Stimulated activated CD8-positive, alpha-beta memory T cell treated with anti-CD3 and anti-CD28 coated beads, Interleukin-15, amount 100 ng/mL, for 4 hours (primary cell): ENCODE measurements around the gene FNDC3B.

Experiments
- DNase-seq, 2 donors: peaks; one replicate each; pipeline ENCODE4 v3.0.0-alpha.2; 2020; ENCODE audit warnings: low read depth in 2 of 2

Gene FNDC3B

DNA sequence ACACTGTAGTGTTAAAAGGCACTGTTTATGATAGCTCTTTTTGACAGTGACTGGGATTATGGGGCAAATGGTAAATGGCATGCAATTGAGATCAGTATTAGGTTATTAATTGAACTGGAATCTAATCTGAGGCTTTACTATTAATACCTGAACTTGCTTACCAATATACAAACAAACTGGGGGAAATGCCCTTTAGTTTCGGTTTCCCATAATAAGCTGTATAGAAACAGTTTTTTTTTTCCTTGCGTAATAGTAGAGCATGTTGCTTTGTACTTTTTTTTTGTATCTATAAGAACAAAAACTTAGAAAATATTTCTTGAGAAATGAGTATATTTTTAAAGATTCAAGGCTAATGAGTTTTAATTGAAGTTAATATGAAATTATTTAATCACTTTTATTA lies 95.0 kb downstream of the FNDC3B start:
- no peak for DNase-seq

DNA sequence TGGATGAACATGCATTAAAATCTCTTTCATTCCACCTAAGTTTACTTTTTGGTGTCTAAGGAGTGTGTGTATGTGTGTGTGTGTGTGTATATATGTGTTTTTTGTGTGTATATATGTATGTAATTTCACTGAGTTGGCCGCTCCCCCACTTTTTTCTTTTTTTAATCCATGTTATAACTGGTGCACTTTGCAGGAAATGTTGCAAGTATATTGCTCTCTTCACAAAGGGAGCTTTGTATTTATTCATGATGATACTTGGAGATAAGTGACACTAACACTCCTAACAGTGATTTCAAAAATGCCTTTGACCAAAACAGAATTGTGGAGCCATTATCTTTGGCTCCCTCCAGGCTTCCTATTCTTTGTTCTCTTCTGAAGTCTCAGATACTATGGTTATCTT lies 95.8 kb downstream of the FNDC3B start:
- DNase-seq = no peak

DNA sequence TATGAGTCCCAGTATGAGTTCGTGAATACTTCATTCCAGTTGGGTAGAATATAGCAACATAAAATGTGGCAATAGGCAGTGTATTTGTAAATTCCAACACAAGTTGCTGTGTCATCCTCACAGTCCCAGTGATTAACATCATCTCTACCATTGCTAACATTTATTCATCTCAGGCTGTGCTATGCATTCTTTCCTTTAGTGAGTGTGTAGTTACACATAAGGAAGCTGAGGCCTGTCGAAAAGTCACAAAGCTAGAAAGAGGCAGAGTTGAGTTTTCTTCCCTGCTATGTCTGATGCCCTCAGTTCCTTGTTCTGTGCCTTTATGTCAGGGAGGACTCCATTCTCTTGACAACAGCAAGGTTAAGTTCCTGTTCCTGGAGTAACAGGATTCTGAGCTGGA lies 96.4 kb downstream of the FNDC3B start:
- DNase-seq = no peak

DNA sequence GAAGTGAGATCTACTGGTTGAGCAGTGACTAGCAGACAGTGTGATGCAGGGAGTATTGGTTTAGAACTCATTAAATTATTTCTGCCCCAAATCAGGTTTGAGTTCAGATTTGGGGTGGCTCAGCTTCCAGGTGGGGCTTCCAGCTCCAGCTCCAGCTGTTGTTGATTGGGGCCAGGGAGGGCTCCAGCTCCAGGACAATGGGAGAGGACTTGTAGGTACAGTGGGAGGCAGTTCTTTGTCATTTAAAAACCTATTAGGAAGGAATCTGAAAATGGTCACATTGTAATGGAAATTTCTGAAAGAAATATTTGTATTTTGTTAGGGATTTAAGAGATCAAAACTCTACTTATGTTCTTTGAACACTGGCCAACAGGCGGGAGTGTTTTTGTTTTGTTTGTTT lies 97.0 kb downstream of the FNDC3B start:
- no peak for DNase-seq

DNA sequence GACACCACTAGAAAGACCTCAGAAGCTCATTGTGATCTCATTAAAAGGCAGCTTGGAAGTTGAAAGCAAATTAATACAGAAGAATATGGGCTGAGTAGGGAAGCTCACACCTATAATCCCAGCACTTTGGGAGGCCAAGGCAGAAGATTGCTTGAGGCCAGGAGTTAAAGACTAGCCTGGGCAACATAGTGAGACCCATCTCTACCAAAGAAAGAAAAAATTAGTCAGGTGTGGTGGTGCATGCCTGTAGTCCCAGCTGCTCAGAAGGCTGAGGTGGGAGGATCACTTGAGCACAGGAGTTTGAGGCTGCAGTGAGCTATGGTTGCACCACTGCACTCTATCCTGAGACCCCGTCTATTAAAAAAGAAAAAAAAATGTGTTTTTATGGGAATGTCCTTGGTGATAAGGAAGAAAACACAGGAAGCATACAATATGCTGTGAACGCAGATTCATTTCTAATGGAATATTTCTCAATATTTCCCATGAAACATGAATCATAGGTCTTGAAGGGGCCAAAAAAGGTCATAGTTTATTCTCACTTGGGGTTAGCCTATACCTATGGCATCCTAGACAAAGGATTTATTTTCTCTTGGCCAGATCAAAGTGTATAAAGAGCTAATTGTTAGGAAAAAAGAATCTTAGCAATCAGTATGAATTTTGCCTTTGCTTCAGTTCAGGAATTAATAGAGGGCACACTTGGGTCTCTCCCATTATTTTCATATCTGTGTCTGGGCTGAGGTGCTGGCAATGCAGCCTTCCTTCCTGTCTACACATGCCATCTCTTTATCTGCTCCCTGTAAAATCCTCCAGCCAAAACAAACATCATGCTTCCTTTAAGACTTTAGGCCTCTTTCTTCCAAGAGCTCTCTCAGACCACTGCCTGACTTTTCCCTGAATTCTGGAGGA lies 98.2 kb downstream of the FNDC3B start:
- no peak for DNase-seq

DNA sequence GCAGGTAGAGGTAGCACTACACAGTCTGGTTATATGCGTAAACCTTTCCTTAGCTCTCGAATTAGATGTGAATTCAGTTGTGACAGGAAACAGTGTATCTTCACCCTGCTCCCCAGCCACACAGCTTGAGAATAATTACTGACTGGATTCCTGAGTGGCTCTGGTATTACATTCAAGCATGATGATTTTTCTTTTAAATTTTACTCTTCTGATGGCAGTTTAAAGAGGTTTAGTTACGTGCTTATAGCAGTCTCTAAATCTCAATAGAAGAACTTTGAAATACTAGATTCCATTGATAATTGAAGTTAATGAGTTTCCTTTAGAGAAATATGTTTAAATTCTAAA lies 98.8 kb downstream of the FNDC3B start:
- no peak for DNase-seq

DNA sequence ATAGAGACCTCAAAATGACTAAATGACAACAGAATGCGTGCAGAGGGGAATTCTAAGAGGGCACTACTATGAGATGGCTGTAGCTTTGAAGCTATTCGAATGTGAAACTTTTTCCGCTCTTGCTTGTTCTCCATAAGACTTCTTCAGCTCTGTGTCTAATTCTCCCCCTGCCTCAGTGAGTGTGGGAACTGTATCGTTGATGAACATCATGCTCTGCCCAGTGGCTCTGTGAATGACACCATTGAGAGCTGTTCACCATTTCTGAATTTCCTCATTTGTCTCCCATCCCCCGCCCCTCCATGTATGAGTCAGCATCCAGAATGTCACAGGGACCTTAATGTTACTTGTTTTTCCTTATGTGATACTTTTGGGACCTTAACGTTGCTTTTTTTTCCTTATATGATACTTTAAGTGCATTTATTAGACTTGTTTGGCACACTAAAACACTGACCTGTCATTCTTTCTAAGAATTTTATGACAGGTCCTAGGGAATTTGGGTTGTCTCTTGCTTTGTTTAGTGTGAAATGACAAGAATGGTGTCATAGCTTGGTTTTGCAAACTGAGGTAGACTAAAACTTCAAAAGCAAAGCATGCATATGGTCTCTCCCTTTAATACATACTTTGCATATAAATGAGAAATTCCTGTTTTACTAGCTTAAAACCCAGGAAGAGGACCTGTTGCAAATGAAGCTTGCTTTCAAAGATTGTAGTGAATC lies 99.6 kb downstream of the FNDC3B start:
- no peak for DNase-seq

DNA sequence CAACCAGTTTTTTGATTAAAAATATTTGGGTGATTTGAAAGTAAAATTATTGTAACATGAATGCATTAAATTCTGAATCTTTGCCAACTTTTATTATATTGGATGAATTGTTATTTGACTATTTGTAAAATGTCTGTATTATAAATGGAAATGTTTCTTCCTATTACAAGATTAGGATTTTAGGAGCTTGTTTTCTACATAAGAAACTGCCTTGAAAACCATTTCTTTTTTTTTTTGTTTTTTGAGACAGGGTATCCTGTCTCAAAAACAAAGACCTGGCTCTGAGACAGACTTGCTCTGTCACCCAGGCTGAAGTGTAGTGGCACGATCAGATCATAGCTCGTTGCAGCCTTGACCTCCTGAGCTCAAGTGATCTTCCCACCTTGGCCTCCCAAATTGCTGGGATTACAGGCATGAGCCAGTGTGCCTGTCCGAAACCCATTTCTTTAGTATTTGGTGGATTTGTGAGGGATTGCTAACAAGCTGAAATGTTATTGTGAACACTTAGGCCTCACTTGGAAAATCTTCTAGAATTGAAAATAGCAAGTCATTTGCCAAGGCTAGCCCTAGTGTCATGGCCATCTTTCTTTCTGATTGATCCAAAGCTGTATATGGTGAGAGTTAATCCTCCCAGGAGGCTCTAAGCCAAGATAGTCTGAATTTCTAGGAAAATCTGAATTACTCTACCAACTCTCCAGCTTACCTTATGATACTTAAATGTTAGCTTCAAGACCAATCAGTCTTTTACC lies 100.3 kb downstream of the FNDC3B start:
- DNase-seq = no peak

DNA sequence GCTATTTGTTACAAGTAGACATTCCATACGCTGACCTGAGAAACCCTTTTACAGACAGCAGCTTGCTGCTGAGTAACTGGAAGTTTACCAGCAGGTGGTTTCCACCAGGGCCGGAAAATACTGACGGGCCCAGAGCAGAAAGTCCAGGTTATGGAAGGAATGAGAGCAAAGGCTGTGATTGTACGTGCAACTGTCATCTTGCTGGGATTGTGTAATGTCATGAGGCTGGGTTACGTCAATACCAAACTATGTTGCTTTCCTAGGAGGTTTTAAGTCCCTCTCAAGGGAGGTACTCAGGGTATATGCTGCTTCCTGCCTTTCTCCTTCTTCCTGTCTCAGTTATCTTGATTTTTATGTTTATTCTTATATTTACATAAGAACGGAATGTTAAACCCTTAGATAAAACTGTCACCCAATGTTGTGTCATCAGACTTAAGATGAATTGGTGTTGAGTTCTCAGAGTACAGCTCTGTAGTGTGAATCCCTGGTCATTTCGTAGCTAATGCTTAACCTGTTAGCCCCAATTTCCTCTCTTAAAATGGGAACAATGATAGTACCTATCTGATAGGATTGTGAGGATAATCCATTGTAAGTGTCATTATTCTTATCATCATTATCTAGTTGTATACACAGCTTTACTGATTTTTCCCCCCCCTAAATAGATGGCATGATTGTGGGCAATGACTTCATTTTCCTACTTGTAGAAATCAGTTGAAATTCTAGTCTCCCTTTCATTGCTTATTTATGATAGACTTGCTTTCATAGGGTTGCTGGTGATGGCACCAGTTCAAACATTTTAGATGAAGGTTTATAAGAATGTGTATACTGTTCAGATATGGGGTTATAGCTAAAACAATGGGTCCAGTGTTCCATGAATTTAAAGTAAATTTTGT lies 101.4 kb downstream of the FNDC3B start:
- no peak for DNase-seq

DNA sequence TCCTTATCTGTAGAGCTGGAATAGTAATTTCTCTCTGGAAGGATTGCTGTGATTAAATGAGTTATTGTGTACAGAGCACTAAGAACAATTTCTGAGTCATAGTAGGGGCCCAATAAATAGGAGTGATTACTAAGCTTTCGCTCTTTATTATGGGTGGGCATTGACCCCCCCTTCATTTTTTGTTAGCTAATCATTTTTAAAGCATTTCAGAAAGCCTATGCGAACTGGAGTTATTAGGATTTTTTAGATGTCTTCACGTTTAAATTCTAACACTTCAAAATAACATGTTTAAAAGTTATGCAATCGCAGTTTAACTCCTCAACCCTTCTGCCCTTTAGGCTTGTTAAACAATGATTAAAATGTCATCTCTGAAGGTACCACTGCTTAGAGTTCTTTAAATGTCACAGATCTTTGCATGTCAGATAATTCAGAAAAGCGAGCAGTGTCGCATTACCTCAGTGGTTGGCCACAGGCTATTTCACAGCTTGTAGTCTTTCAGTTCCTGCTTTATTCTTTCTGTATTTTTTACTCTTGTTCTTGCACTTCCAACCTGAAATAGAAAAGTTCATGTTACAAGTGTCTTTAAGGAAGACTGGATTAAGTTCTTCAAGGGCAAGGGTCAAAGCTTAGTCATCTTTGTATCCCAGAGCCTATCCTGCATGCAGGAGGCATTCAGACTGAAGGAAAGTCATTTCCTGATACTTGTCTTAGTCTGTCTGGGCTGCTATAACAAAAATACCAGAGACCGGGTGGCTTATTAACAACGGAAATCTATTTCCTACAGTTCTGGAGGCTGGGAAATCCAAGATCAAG lies 102.9 kb downstream of the FNDC3B start:
- no peak for DNase-seq

DNA sequence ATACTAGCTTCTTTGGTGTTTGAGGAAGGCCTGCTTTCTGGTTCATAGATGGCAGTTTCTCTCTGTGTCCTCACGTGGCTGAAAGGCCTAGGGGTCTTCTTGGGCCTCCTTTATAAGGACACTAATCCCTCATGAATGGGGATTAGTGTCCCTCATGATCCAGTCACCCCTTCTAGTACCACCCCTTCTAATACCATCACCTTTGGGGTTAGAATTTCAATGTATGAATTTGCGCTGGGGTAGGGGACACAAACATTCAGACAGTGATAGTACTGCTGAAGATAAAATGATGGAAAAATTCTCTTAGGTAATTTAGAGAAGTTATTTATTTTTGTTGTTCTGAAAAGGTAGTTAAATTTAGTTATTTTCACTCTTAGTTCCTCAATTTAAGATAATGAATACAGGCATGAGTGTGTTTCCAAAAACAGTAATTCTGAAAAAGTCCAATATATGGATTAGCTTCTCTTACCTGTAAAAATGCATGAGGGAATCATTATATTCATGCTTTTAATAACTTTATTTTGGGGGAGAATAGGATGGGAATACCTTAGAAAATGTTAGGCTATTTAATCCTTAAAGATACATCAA lies 103.6 kb downstream of the FNDC3B start:
- no peak for DNase-seq

DNA sequence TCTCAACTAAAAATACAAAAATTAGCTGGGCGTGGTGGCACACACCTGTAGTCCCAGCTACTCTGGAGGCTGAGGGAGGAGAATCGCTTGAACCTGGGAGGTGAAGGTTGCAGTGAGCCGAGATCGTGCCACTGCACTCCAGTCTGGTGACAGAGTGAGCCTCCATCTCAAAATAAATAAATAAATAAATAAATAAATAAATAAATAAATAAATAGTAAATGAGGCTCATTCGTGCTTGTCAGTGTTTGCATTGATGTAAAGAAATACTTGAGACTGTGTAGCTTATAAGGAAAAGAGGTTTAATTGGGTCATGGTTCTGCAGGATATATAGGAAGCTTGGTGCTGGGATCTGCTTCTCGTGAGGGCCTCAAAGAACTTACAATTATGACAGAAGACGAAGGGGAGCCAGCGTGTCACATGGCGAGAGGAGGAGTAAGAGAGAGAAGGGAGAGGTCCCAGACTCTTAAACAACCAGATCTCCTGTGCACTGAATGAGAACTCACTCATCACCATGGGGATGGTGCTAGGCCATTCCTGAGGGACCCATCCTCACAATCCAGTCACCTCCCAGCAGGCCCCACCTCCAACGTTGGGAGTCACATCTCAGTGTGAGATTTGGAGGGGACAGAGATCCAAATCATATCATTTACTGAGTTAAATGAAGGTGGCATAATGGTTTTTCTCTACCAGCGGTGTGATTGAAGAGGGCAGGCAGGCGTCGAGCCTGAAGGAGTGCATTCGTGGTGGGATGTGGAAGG lies 104.5 kb downstream of the FNDC3B start:
- no peak for DNase-seq

DNA sequence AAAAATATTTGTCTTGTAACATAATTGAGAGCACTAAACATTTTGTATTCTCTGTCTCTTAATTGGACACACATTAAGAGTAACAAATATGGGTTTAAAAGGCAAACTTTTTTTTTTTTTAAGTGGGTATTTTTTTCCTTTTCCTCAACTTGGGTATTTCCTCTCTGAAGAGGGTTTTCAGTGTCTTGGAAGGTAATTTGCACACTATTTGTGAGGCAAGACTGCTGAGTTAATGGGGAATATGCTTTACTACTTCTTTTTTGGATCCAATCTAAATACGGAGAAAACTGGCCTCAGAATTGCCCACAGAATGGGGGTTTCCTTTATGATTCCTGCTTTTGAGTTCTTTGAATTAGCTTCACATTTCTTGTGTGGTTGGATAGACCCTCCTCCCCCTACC lies 105.2 kb downstream of the FNDC3B start:
- no peak for DNase-seq

DNA sequence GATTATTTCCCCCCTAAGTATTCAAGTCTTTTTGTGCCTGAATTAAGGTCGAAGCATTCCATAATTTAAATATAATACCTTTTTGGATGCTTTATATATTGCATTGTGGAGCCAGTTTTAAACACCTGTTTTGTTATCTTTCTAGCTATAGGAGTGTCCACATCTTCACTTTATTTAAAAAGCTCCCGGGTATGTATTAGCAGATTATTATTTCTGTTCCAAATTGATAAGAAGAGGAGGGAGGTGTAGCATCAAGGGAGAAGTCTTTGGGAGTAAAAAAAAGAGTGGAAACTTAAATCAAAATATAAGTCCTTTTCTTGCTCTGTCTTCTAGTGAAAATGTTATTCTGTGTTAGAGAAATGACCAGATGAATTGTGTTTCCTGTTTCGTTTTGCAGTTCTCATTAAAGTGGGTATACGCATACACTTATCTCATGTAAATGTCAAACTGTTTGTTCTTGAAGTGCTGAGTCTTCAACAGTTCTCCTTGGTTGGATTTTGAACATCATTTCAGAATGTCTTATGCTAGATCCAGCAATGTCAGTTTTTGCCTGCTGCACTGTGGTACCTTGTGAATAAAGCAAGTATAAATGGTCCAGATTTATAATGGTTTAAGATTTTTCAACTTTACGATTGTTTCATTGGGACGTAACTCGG lies 105.8 kb downstream of the FNDC3B start:
- DNase-seq = no peak

DNA sequence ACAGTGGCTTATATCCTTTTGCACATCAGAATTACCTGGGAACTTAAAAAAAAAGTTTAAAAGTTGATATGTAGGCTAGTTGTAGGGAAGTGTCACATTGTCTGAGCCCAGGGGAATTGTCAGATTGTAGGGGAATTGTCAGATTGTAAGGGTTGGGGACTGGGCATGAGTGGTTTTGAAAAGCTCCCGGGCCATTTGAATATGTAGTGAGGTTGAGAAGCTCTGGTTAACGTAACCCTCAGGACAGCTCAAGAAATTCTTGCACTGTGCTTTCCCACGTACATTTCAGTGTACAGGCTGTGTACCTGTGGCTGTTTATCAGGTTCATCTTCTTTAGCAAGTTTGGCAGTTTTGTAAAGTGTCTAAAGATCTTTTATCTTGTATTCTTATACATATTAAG lies 107.0 kb downstream of the FNDC3B start:
- DNase-seq = no peak

DNA sequence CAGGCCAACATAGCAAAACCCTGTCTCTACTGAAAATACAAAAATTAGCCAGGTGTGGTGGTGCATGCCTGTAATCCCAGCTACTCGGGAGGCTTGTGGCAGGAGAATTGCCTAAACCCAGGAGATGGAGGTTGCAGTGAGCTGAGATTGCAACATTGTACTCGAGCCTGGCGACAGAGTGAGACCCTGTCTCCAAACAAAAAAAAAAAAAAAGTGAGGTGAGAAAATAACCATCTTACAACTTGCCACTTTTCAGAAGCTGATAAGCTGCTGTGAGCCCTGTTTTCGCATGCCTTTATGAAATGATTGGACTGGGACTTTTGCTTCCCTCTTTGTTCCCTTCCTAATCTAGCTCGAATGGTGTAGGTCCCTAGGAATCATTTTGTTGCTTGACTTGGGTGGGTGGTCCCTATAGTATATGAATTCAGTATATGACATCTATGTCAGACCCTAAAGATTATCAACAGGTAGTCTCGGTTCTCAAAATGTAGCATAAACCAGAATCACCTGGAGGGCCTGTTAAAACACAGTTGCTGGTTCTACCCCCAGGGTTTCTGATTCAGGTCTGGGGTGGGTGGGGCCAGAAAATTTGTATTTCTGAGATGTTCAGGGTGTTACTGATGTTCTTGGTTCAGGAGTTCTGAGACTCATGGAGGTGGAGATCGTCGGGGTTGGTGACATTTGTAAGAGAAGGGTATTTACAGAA lies 107.9 kb downstream of the FNDC3B start:
- DNase-seq = no peak

DNA sequence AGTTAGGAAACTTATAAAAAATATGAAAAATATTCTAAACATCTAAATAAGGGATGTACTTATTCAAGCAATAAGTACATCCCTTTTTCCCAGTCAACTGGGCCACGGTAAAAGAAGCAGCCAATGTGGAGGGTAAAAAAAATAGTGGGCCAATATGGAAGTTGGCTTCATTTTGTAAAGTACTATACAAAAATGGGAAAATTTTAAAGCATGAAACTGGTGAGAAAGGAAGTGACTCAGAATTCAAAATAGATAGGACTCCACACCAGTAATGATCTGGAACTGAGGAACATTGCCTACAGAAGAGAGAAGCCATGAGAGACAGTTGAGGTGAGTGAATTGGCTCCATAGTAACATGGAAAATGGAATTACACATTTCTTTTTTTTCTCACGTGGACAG lies 108.9 kb downstream of the FNDC3B start:
- DNase-seq = no peak
